Type B pancreatic cell (in vitro differentiated cells): ENCODE results near the gene ADGRG3. TPM values are rescaled to one million over a fixed set of nuclear protein-coding genes. Genes with fewer than 3 reads are reported as not detected.

Experiments used
- DNase-seq: peaks from one replicate; pipeline ENCODE4 v3.0.0; 2021; ENCODE audit warnings: mixed read lengths; ENCODE audit not compliant: unreplicated experiment; ENCODE audit errors: extremely low spot score
- H3K27ac Mint-ChIP-seq: 2 replicates; pipeline ENCODE4 v1.8.0; 2021; ENCODE audit warnings: mild to moderate bottlenecking, mixed read lengths
- H3K27me3 Mint-ChIP-seq: 2 replicates; pipeline ENCODE4 v1.8.0; 2021; ENCODE audit warnings: mixed read lengths
- H3K36me3 Mint-ChIP-seq: 2 replicates; pipeline ENCODE4 v1.8.0; 2021; ENCODE audit warnings: mixed read lengths
- H3K4me1 Mint-ChIP-seq: one replicate; pipeline ENCODE4 v1.8.0; 2021; ENCODE audit warnings: mixed read lengths; ENCODE audit not compliant: unreplicated experiment
- H3K4me3 Mint-ChIP-seq: 2 replicates; pipeline ENCODE4 v1.8.0; 2021; ENCODE audit warnings: mild to moderate bottlenecking, mixed read lengths
- H3K9me3 Mint-ChIP-seq: 2 replicates; pipeline ENCODE4 v1.8.0; 2021; ENCODE audit warnings: mixed read lengths
- total RNA-seq: library from RNA; stranded (reverse); gene quantifications from 2 replicates; pipeline ENCODE4 v1.2.1, GENCODE V29; 2021; ENCODE audit warnings: low replicate concordance
- TF ChIP-seq, protein P1 (sequence below): fragments of 200-600 bp; sonication (generic); conservative IDR thresholded peaks from 2 replicates; pipeline ENCODE4 v1.5.0; 2021; ENCODE audit warnings: antibody characterized with exemption, mild to moderate bottlenecking

The ADGRG3 gene
- total RNA-seq, 1 donor from 2014 or later: not detected

DNA sequence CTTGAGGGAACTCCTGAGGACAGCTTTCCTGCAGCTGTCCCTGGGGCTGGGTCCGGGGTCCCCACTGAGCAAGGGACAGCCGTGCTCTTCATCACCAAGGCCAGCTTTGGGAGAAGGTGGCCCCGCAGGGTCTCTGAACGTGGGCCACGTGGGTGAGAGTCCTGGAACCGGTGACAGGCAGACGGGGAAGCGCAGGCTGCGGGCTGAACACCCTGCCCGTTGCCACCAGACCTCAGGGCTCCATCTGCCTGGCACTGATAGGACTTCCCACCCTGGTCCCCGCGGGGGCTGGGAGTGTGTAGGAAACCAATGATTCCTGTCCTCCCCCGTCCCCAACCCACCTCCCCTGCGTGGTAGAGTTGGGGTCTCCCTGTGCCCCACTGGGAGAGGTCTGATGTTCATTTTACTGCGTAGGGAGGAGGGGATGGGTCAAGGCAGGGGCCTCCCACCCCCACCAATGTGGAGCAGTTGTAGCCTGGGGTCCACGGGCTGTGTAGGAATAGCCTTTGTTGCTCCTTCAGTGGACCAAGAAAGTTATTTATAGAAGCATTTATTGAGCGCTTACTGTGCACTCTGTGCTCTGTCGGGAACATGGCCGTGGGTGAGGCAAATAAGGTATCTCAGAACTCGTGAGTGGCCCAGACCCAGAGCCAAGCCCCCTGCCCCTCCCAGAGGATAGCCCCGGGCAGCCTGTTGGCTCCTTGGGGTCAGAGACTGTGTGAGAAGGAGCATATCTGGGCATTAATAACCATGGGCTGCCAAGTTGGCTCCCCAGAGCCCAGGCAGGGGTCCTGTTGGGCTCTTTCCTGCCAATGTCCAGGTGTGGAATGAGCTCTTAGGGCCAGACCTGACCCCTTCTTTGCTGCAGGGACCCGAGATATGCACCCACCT lies 38.3 kb upstream of the ADGRG3 start:
- peaks cover 46% of the 10 kb centered on the region for H3K4me1 Mint-ChIP-seq

DNA sequence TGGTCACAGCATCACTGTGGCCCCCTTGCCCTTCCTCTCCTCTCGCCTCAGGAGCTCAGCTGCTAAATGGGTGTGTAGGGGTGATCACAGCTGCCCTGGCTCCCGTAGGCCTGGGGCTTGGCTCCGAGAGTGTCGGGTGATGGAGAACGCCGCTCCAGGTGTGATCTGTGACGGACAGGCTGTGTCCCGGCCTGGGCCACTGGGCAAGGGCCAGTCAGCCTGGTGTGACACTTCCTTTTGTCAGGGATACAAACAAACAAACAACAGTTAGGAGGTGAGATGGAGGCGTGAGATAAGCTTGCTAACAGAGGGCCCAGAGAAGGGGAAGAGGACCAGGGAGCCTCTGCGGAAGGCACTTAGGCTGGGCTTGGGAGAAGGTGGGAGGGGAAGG lies 37.7 kb upstream of the ADGRG3 start:
- H3K9me3 Mint-ChIP-seq: no peaks in the 10 kb centered on the region
- peaks cover 3% of the 10 kb centered on the region for H3K27me3 Mint-ChIP-seq
- H3K36me3 Mint-ChIP-seq: no peaks in the 10 kb centered on the region
- peaks cover 39% of the 10 kb centered on the region for H3K4me1 Mint-ChIP-seq
- TF ChIP-seq, protein P1, sequence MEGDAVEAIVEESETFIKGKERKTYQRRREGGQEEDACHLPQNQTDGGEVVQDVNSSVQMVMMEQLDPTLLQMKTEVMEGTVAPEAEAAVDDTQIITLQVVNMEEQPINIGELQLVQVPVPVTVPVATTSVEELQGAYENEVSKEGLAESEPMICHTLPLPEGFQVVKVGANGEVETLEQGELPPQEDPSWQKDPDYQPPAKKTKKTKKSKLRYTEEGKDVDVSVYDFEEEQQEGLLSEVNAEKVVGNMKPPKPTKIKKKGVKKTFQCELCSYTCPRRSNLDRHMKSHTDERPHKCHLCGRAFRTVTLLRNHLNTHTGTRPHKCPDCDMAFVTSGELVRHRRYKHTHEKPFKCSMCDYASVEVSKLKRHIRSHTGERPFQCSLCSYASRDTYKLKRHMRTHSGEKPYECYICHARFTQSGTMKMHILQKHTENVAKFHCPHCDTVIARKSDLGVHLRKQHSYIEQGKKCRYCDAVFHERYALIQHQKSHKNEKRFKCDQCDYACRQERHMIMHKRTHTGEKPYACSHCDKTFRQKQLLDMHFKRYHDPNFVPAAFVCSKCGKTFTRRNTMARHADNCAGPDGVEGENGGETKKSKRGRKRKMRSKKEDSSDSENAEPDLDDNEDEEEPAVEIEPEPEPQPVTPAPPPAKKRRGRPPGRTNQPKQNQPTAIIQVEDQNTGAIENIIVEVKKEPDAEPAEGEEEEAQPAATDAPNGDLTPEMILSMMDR: no peak
- H3K27ac Mint-ChIP-seq: peak overlapping the region; percentile 29
- DNase-seq: no peak
- no peak overlapping the region for H3K4me3 Mint-ChIP-seq

More for the DNA sequence above, 38.3 kb upstream of the ADGRG3 start:
- DNase-seq: no peak
- Mint-ChIP-seq H3K27me3 (peaks cover 3% of the 10 kb centered on the region), H3K27ac (no peak overlapping the region), H3K4me3 (no peak overlapping the region), H3K36me3 (no peaks in the 10 kb centered on the region), H3K9me3 (no peaks in the 10 kb centered on the region)
- TF ChIP-seq, protein P1: no peak

DNA sequence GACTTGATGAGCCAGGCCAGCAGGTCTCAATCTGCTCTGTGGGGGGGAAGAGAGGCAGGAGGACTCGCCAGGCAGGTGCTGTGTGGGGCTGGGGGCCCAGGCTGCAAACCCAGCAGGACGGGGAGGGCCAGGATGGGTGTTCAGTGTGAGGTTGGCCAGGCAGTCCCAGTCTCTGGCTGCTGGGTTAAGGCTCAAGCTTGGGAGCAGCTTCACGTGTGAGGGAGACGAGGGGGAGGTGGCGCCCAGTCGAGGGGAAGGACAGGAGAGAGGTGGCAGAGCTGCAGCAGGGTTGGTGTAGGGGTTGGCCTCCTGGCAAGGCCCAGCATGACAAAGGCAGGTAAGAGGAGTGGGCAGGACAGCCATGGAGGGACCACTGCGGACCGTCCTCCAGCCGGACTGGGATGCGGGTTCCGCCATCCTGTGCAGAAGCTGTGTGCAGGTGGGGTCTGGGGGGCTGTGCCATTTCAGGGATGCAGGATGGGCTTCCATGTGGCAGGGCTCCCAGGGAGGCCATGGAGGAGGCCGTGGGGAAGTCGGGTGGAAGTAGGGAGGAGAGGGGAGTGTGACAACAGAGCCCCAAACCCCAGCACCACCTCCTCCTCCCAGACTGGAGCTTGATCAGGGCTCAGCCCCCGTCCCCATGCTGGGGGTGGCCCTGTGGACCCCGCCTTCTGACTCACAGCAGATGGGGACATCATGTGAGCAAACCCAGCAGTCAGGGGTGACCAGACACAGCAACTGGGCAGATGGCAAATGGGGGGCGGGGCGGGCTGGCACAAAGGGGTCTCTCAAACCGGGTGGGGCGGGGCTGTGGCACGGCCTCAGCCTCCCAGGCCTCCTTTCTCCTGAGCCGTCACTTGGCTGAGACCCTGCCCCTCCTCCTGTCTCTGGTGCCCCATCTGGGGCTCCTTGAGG lies 36.9 kb upstream of the ADGRG3 start:
- peaks cover 35% of the 10 kb centered on the region for H3K4me1 Mint-ChIP-seq
- TF ChIP-seq, protein P1: no peak
- no peak for DNase-seq
- no peaks in the 10 kb centered on the region for H3K9me3 Mint-ChIP-seq
- no peaks in the 10 kb centered on the region for H3K36me3 Mint-ChIP-seq
- H3K4me3 Mint-ChIP-seq: no peak overlapping the region
- peaks cover 3% of the 10 kb centered on the region for H3K27me3 Mint-ChIP-seq
- H3K27ac Mint-ChIP-seq: peak overlapping the region; percentile 29

DNA sequence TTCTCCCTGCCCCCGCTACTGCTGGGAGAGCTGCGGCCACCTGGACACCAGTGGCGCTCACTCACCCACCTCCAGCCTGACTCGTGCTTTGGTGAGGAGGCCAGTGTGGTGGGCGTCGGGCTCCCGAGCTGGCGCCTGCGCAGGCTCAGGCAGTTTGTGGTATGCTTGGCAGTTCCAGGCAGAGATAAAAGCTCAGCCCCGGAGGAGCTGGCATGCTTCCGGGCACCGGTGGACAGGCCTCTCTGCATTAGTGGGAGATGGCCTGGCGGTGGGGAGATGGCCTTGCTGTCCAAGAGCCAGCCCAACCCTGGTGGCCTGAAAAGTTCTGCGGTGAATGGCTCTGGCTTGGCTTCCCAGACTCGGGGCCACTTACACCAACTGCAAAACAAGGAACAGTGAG lies 35.5 kb upstream of the ADGRG3 start:
- H3K4me1 Mint-ChIP-seq: peaks cover 31% of the 10 kb centered on the region
- H3K27me3 Mint-ChIP-seq: peaks cover under 1% of the 10 kb centered on the region
- no peaks in the 10 kb centered on the region for H3K36me3 Mint-ChIP-seq
- no peak for DNase-seq
- no peaks in the 10 kb centered on the region for H3K9me3 Mint-ChIP-seq
- no peak overlapping the region for H3K27ac Mint-ChIP-seq
- TF ChIP-seq, protein P1: no peak
- no peak overlapping the region for H3K4me3 Mint-ChIP-seq

DNA sequence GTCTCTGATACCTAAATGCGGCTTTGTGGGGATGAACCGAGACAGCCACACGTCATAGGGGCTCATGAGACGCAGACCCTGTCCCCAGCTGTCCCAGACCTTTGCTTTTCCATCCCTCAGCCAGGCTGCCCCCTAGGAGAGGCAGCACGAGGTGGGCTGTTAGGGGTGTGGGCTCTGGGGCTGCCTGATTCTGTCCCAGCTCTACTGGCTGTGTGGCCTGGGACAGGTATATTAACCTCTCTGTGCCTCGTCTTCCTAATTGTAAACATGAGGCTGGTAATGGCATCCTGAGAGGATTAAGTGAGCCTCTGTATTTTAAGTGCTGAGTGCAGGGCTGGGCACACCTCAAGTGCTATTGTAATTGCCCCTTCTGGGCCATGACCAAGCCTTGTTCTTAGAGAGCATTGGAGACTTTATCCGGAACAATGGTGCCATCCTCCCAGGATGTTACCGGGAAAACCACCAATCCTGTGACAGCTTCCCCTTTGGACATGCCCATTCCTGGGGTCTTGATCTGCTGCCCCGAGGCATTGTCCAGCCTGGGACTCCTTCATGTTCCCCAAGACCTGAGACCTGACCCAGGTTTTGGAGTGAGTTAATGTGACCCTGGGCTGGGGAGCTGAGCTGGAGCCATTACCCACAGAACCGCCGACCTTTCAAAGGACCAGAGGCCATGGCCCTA lies 34.6 kb upstream of the ADGRG3 start:
- H3K27me3 Mint-ChIP-seq: no peaks in the 10 kb centered on the region
- H3K36me3 Mint-ChIP-seq: no peaks in the 10 kb centered on the region
- peaks cover 22% of the 10 kb centered on the region for H3K4me1 Mint-ChIP-seq
- DNase-seq: no peak
- no peak overlapping the region for H3K4me3 Mint-ChIP-seq
- no peak overlapping the region for H3K27ac Mint-ChIP-seq
- TF ChIP-seq, protein P1: no peak
- H3K9me3 Mint-ChIP-seq: no peaks in the 10 kb centered on the region
